ENCODE data around the gene DESI1.

DNA sequence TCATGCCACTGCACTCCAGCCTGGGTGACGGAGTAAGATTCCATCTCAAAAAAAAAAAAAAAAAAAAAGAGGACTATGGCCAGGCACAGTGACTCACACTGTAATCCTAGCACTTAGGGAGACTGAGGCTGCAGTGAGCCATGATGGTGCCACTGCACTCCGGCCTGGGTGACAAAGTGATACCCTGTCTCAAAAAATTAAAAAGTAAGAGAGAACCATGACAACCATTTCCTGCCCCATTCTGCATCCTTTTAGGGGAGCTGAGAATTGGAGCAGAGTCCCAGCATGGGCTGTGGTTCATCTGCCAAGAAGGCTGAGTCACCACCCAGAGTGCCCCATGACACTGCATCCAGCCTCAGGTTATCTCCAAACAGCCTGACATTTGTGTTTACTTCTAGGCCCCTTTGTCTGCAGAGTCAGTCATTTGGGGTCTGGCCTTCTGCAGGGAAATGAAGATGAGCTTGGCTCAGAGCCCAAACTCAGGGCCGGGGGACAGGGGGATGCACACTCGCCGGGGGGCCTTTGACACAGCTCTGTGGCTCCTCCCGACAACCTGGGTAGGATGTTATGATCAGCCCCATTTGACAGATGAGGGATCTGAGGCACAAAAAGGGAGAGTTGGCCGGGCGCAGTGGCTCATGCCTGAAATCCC is 55.3 kb downstream of the DESI1 start:
- TF ChIP-seq, protein P1, sequence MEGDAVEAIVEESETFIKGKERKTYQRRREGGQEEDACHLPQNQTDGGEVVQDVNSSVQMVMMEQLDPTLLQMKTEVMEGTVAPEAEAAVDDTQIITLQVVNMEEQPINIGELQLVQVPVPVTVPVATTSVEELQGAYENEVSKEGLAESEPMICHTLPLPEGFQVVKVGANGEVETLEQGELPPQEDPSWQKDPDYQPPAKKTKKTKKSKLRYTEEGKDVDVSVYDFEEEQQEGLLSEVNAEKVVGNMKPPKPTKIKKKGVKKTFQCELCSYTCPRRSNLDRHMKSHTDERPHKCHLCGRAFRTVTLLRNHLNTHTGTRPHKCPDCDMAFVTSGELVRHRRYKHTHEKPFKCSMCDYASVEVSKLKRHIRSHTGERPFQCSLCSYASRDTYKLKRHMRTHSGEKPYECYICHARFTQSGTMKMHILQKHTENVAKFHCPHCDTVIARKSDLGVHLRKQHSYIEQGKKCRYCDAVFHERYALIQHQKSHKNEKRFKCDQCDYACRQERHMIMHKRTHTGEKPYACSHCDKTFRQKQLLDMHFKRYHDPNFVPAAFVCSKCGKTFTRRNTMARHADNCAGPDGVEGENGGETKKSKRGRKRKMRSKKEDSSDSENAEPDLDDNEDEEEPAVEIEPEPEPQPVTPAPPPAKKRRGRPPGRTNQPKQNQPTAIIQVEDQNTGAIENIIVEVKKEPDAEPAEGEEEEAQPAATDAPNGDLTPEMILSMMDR (IDR thresholded peaks at IDR 0.05), result no peak
- no peak for TF ChIP-seq EP300 (IDR thresholded peaks at IDR 0.05)
- TF ChIP-seq POLR2AphosphoS5 (IDR thresholded peaks at IDR 0.05), result no peak

Data from upper lobe of left lung (tissue), 4 donors.